ENCODE measurements around the gene PTK6.
"Not testable (repeated sequence)": the region's sequence is repeated elsewhere in the genome, so short reads cannot be mapped to it uniquely, and the experiment has no call there.

The PTK6 gene

GRCh38 chr20:63568986-63569949 is 32.1 kb upstream of the PTK6 start:
- FAIRE-seq = no peak

- no peak for FAIRE-seq
These were observed 31.2 kb upstream of the PTK6 start for GRCh38 chr20:63568170-63568981.

DNA sequence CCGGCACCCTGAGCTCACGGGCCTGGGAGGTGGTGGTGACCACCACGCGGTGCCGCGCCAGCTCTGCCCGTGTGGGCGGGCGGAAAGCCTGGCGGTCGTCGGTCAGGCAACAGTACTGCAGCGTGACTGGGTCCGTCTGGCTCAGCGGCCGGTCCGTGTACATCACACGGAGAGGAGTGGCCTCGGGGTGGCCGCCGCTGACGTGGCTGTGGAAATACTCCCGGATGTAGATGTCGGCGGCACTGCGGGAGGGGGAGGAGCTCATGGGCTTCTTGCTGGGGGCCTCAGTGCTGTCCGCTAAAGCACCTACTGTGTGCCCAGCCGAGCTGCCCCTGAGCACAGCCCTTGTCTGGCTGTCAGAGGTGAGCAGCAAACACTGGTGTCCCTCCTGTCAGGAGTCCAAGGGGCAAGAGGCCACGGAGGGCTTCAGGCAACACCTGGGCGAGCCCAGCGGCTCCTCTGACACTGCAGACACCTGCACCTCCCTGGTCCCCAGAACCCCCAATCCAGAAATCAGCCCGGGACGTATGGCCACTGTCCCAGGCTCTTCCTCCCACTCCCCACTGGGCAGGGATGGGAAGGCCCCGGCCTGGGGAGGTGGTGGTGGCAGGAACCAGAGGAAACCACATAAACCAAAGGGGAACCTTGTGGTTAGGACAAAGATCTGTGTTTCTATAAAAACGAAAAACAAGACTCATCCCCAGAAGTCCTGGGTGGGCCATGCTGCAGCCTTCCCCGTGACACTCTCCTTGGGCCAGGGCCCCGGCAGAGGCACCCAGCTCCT is 30.4 kb upstream of the PTK6 start:
- FAIRE-seq = no peak

GRCh38 chr20:63567136-63567385 is 29.9 kb upstream of the PTK6 start:
- FAIRE-seq = no peak

GRCh38 chr20:63566395-63567135 is 29.4 kb upstream of the PTK6 start:
- FAIRE-seq = no peak

GRCh38 chr20:63565699-63566335 is 28.6 kb upstream of the PTK6 start:
- FAIRE-seq = no peak

GRCh38 chr20:63565021-63565698 is 28.0 kb upstream of the PTK6 start:
- FAIRE-seq = no peak

DNA sequence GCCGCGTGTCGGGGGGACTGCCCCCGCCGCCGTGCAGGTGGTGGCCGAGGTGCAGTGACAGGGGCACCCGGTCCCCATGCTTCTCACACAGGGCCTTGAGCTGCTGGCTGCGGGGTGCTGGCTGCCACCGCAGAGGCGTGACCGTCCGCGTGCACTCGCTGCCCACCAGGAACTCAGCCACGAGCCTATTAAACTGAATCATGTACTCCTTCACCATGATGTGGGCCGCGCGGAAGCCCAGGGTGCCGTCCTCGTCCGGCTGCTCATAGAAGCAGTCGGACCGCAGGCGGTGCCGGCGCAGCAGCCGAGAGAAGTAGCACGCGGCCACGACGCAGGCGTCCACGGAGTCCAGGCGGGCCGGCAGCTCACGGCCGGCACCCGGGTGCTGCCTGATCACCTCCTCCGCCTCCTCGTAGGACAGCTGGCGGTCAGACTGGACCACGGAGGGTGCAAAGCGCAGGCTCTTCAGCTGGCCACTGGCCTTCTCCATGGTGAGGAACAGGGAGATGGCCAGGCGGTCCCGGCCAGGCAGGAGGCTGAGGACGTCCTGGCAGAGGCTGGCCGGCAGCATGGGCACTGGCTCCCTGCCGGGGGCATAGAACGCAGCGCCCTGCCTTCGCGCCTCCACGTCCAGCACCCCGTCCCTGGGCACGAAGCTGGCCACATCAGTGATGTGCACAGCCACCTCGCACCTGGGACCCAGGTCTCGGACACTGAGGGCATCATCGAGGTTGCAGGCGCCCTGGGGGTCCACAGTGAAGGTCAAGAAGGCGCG is 27.0 kb upstream of the PTK6 start:
- no peak for FAIRE-seq

- FAIRE-seq = no peak
These were observed 26.2 kb upstream of the PTK6 start for GRCh38 chr20:63563225-63563935.

DNA sequence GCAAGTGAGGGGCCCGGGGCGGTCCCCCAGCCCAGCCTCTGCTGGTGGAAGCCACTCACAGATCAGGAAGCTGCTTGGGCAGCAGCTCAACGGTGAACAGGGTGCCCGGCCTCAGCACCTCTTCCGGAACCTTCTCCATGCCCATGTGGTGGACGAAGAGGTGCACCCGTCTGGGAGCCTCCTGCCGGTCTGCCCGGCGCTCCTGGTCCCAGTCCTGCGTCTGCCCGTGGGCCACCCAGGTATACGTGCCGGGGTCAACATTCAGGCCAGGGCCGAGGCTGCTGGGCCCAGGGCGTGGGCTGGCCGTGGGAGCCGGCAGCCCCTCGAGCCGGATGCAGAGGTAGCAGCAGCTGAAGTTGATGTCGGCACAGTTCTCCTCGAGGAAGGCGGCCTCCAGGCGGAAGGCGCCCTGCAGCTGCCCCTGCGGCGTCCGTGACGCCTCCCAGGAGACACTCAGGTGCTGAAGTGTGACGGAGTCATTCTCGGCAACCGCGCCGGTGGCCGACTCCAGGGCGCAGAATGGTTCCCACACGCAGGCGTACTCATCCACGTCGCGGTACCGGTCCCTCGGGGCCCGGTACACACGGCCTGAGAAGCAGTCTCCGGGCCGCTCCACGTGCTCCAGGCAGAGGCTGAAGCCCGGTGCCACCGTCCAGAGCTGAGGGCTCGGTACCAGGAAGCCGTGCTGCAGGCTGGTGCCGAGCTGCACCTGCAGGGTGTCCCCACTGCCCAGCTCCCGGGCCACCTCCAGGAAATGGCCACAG is 25.5 kb upstream of the PTK6 start:
- no peak for FAIRE-seq

GRCh38 chr20:63561624-63562396 is 24.6 kb upstream of the PTK6 start:
- FAIRE-seq = no peak

- FAIRE-seq = no peak
These were observed 23.9 kb upstream of the PTK6 start for GRCh38 chr20:63560856-63561609.

- no peak for FAIRE-seq
These were observed 23.2 kb upstream of the PTK6 start for GRCh38 chr20:63560333-63560805.

DNA sequence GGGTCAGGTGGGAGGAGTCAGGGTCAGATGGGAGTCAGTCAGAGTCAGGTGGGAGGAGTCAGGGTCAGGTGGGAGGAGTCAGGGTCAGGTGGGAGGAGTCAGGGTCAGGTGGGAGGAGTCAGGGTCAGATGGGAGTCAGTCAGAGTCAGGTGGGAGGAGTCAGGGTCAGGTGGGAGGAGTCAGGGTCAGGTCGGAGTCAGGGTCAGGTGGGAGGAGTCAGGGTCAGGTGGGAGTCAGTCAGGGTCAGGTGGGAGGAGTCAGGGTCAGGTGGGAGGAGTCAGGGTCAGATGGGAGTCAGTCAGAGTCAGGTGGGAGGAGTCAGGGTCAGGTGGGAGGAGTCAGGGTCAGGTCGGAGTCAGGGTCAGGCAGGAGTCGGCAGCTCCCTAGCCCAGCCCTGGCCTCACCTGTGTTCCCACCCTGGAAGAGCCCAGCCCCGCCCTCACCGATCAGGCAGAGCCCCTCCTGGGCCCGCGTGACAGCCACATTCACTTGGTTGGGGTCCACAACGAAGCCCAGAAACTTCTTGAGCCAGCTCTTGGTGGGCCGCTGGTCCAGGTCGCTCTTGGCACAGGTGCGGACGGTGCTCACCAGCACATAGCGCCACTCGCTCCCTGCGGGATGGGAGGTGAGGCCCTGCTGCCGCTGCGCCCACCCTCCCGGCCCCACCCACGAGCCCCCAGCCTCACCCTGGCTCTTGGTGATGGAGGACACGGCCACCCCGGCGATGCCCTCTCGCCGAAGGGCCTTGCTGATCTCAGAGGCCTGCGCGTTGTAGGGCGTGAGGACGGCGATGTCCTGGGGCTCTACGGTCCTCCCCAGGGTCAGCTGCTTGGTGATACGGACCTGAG is 22.5 kb upstream of the PTK6 start:
- not testable (repeated sequence) for FAIRE-seq

DNA sequence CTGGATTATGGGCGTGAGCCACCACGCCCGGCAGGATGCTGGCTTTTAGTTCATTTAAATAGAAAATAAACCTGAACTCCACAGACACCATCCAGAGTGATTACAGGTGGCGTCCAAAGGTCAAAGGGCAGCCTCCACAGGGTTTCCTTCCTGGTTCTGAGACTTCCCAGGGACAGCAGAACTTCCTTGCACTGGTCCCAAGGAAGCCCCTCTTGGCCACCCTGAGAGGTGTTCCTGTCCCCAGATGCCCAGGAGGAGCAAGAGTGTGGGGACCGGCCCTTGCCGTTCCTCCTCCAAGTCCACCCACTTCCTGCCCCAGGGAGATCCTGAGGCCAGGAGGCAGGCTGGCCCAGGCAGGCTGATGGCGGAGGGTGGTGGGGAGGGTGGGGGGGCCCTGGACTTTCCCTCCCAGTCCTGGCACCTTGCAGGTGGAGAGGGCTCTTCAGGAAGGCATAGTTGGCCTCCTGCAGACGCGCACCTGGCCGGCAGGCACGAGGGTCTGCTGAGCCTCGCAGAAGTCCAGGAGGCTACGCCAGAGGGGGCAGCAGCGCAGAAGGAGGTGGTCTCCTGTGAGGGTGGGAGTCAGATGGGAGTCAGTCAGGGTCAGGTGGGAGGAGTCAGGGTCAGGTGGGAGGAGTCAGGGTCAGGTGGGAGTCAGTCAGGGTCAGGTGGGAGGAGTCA is 21.8 kb upstream of the PTK6 start:
- FAIRE-seq = no peak

DNA sequence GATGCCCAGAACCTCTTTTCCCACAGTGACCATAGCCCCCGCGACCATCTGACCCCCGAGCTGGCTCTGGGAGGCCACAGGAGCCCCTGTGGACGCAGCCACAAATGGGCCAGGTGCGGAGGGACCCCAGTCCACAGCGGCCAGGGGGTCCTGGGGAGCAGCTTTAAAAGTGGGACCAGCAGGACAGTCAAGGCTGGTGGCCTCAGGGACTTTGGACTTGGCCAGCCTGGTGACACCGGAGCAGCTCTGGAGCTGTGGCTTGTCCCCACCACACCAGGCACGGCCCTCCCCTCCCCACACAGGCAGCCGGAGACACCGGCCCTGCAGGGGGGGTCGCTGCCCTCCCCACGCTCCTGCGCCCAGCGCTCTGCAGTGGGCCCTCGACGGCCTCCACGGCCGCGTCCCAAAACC is 20.3 kb upstream of the PTK6 start:
- FAIRE-seq = no peak
